ENCODE data around the gene GRIN2A.

The GRIN2A gene

DNA sequence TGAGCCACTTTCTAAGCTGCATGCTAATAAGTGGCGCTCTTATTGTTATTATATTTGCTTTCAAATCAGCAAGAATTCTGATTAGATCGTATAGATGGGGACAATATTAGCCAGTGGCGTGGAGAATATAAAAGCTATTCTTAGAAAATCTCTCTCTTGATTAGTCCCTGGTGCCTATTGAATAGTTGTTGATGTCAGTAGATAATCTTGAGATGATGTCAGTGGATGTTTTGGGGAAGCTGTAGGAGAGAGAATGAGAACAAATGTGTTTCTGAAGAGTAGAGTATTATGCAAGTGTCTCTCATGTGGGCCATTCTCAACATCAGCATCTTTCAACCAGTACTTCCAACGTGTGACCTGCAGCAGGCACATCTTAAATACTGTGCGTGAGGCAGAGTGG, 445.7 kb downstream of the GRIN2A start:
- DNase-seq: no peak

DNA sequence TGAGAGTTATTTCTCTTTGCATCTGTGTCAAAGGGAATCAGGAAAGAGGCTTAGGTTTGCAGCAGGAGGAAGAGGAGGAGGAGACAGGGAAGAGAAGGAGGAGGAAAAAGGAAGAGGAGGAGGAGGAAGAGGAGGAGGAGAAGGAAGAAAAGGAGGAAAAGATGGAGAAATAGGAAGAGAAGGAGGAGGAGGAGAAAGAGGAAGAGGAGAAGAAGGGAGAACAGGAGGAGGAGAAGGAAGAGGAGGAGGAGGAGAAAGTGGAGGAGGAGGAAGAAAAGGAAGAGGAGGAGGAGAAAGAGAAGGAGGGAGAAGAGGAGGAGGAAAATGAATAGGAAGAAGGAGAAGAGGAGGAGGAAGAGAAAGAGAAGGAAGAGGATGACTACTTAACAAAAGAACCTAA, 459.1 kb downstream of the GRIN2A start:
- DNase-seq: no peak

DNA sequence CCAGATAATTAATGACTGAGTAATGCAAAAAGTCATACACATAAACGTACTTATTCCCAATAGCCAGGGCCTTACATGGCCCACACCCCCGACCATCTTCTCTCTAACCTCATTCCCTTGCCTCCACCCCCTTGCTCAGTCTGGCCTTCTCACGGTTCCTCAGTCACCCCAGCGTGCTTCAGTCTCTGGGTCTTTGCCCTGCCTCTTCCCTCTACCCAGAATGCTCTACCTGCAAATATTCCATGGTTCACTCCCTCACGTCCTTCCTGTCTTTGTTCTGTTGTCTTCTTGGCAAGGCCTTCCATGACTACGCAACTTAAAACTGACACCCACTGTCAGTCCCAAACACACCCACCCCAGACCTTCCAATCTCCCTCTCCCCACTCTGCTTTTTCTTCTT, 468.3 kb downstream of the GRIN2A start:
- DNase-seq: no peak

DNA sequence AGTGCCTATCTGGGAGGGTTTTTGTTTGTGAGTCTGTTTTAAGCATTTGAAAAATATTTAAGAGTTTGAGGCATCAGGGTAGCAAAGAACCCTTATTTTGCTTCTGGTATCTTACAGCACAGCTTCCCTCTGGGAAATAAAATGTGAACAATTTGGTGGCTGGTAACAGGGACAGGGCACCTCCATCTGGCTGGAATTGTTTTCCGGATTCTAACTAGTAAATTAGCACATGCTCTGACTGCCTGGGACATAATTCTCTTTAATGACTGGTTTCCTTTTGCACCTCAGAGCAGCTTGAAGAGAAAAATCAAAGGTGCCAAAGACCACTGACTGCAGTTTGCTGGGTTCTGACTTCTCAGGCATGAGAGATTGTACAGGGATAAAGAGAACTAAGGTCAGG, 469.1 kb downstream of the GRIN2A start:
- DNase-seq: no peak

DNA sequence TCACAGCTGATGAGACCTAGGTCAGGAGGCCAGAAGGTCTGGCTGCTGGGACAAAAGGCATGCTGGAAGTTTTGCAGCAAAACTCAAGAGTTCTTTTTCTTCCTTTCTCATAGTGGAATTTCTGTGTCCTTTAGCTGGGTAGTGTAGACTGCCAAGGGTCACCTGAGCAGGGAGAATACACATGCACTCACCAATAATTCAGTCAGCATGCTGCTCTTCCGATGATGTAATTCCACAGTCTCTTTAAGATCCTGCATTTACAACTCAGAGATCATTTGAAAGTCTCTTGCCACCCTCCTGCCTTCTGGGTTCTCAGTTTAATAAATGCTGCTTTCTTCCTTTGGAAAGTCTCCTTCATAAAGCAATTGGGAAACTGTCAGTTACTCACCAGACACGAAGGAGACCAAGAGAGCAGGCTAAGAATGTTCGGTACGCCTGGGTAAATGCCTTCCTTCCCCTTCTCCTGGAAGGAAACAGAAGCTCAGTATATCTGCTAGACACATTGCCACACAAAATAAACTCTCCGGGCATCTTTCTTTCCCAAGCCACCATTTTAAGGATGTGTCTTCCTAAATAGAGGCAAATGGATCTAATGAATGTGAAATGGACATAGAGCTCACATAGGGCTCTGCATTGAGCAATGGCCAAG, 473.1 kb downstream of the GRIN2A start:
- no peak for DNase-seq

DNA sequence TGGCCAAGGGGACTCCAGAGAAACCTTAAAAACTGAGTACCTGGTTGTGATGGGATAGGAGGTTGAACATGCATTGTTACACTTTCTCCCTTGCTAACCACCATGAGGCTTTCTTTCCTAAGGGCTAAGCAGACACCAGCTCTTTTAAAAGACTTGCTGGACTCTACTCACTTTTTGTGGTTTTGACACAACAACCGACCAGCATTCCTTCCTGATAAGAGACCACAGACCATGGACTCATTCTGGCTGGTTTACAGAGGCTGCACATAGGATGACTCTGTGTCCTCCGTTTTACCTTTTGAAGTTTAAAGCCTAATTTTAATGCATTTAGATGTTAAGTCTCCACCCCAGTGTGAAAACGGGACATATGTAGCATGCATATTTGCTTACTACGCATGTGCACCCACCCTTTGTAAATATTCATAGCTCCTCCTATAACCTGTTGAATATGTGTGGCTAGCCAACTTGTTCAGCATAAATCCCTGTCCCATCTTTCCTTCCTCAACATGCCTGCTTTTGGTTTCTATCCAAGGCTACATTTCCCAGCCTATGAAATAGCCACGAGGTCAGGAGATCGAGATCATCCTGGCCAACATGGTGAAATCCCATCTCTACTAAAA, 475.9 kb downstream of the GRIN2A start:
- no peak for DNase-seq

DNA sequence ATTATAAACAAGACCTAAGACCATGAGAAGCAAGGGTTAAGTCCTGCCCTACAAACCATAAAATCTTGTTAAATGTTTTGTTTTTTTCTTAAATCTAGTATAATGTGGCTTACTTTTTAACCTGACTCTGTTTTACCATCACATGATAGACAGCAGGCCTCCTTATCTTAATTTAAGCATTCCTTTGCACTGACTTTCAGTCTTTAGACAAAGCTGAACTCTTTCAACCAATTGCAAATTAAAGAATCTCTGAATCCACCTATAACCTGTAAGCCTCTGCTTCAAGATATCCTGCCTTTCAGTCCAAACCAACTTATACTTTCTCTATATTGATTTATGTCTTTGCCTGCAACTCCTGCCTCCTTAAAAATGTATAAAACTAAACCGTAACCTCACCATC, 478.5 kb downstream of the GRIN2A start:
- DNase-seq: no peak

Measured in MV-4-11 (cell line).